PFSK-1 (cell line): Measurements from ENCODE around the gene GPR142.

Source experiments
- POLR2AphosphoS5 ChIP-seq: IDR thresholded peaks from 2 replicates; pipeline ENCODE4 v1.6.1; 2012; ENCODE audit warnings: low read depth, mild to moderate bottlenecking, control low read depth, low read length, moderate library complexity
- SIN3A ChIP-seq: IDR thresholded peaks from 2 replicates; pipeline ENCODE4 v1.6.1; 2012; ENCODE audit warnings: mild to moderate bottlenecking, low read length, moderate library complexity, borderline replicate concordance; ENCODE audit not compliant: insufficient read depth
- TAF1 ChIP-seq: IDR thresholded peaks from 2 replicates; pipeline ENCODE4 v1.6.1; 2012; ENCODE audit warnings: low read length, control low read depth, borderline replicate concordance; ENCODE audit not compliant: insufficient read depth
- TF ChIP-seq, protein P1 (sequence below), 2 experiments: IDR thresholded peaks; 2 replicates each; pipeline versions ENCODE4 v1.6.1 to v1.8.0; 2011 to 2012; ENCODE audit warnings: low read depth in 2 of 2, low read length in 2 of 2, control low read depth in 1 of 2, inconsistent platforms in 1 of 2, mild to moderate bottlenecking in 1 of 2, moderate library complexity in 1 of 2; ENCODE audit not compliant: insufficient read depth in 1 of 2

DNA sequence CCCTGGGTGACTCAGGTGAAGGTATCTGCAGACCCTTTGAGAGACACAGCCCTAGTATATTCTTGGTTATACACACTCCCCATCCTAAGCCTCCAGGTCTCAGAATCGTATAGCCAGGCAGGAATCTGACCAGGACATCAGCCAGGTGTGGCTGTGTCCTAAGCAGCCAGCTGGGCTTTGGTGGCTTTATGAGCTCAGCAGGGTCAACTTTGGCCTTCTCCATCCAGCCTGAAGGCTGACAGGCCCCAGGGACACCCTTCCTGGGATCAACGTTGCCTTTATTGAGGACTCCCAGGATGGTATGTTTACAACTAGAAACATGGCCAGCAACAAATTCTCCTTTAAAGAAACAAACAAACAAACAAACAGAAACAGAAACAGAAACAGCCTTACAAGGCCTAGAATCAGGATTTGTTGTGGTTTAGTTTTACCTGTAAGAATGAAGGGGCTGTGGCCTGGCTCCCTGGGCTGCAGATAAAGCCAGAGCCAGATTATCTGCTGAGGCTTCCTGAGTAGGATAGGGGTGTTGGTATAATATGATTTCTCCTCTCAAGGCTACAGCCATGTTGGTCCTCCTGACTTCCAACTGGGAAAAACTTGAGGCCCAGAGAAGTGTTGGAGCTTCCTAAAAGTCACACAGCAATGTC lies 32.8 kb upstream of the GPR142 start:
- TF ChIP-seq TAF1 (no peak), POLR2AphosphoS5 (no peak), SIN3A (no peak)
- TF ChIP-seq, protein P1, sequence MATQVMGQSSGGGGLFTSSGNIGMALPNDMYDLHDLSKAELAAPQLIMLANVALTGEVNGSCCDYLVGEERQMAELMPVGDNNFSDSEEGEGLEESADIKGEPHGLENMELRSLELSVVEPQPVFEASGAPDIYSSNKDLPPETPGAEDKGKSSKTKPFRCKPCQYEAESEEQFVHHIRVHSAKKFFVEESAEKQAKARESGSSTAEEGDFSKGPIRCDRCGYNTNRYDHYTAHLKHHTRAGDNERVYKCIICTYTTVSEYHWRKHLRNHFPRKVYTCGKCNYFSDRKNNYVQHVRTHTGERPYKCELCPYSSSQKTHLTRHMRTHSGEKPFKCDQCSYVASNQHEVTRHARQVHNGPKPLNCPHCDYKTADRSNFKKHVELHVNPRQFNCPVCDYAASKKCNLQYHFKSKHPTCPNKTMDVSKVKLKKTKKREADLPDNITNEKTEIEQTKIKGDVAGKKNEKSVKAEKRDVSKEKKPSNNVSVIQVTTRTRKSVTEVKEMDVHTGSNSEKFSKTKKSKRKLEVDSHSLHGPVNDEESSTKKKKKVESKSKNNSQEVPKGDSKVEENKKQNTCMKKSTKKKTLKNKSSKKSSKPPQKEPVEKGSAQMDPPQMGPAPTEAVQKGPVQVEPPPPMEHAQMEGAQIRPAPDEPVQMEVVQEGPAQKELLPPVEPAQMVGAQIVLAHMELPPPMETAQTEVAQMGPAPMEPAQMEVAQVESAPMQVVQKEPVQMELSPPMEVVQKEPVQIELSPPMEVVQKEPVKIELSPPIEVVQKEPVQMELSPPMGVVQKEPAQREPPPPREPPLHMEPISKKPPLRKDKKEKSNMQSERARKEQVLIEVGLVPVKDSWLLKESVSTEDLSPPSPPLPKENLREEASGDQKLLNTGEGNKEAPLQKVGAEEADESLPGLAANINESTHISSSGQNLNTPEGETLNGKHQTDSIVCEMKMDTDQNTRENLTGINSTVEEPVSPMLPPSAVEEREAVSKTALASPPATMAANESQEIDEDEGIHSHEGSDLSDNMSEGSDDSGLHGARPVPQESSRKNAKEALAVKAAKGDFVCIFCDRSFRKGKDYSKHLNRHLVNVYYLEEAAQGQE (IDR thresholded peaks at IDR 0.05; ENCODE audit: insufficient read depth in 1 of 2, low read depth in 2 of 2, low read length in 2 of 2): no peak
